H1 (cell line): ENCODE data around the gene PACS1. TPM values are rescaled to one million over a fixed set of nuclear protein-coding genes. Genes with fewer than 3 reads are reported as not detected.

Source experiments
- CTCF ChIA-PET: fragments of 300-600 bp; sonication (Branson Sonifier 250); formaldehyde crosslinking; loops from one replicate; lab custom pipeline; 2021; ENCODE audit not compliant: partially characterized antibody; lab: Charles Lee
- POLR2A ChIA-PET: fragments of 300-600 bp; sonication (Branson Sonifier 250); formaldehyde crosslinking; loops from one replicate; lab custom pipeline; 2021; ENCODE audit warnings: inconsistent platforms; ENCODE audit not compliant: partially characterized antibody; lab: Charles Lee
- DNase-seq, 2 experiments: peaks; one replicate each; pipeline versions ENCODE4 v3.0.0 to v3.0.0-alpha.2; 2010 to 2022; ENCODE audit warnings: low spot score in 2 of 2, low read depth in 1 of 2, mixed read lengths in 1 of 2
- FAIRE-seq: peaks from 2 replicates; lab custom pipeline; 2011; peaks lifted over from hg19 to GRCh38; lab: Jason Lieb, UNC
- H2AFZ ChIP-seq: 2 replicates; pipeline ENCODE4 v1.8.1; 2012; ENCODE audit warnings: low read length, inconsistent platforms
- H2AK5ac ChIP-seq: 2 replicates; pipeline ENCODE4 v1.6.1; 2013; ENCODE audit warnings: low read depth, low read length
- H2BK120ac ChIP-seq: replicated peaks from 2 replicates; pipeline ENCODE3; 2013; ENCODE audit warnings: low read depth, low read length, inconsistent platforms
- H2BK12ac ChIP-seq: 2 replicates; pipeline ENCODE4 v1.6.1; 2013; ENCODE audit warnings: low read depth, low read length
- H2BK15ac ChIP-seq: 2 replicates; pipeline ENCODE4 v1.6.1; 2013; ENCODE audit warnings: low read length
- H2BK20ac ChIP-seq: 2 replicates; pipeline ENCODE4 v1.6.1; 2013; ENCODE audit warnings: low read length
- H2BK5ac ChIP-seq: 2 replicates; pipeline ENCODE4 v1.6.1; 2013; ENCODE audit warnings: low read depth, low read length
- H3K14ac ChIP-seq: 2 replicates; pipeline ENCODE4 v1.6.1; 2013; ENCODE audit warnings: inconsistent platforms; ENCODE audit not compliant: insufficient read length
- H3K18ac ChIP-seq: 2 replicates; pipeline ENCODE4 v1.6.1; 2013; ENCODE audit warnings: low read length; ENCODE audit errors: extremely low read depth
- H3K23ac ChIP-seq: 2 replicates; pipeline ENCODE4 v1.6.1; 2013; ENCODE audit warnings: inconsistent platforms; ENCODE audit not compliant: insufficient read length
- H3K23me2 ChIP-seq: 2 replicates; pipeline ENCODE4 v1.6.1; 2013; ENCODE audit warnings: low read depth, low read length
- H3K27ac ChIP-seq: 2 replicates; pipeline ENCODE4 v1.6.1; 2011; ENCODE audit warnings: low read depth, low read length, inconsistent platforms
- H3K27me3 ChIP-seq, 4 experiments: replicated peaks in 1 of 4; 1 replicate in 1 of 4; 2 replicates in 3 of 4; pipeline versions ENCODE4 v1.6.1 to v1.8.1; 2011 to 2013; ENCODE audit warnings: low read length in 3 of 4, mild to moderate bottlenecking in 3 of 4, inconsistent platforms in 2 of 4, mixed read lengths in 2 of 4, moderate library complexity in 1 of 4; ENCODE audit not compliant: control insufficient read depth in 3 of 4, insufficient read depth in 3 of 4; ENCODE audit errors: extremely low read depth in 1 of 4
- H3K36me3 ChIP-seq, 4 experiments: 2 replicates each; pipeline versions ENCODE4 v1.6.1 to v1.8.1; 2011 to 2013; ENCODE audit warnings: mild to moderate bottlenecking in 4 of 4, low read length in 3 of 4, moderate library complexity in 2 of 4, control low read depth in 1 of 4, inconsistent platforms in 1 of 4; ENCODE audit not compliant: insufficient read depth in 4 of 4, control insufficient read depth in 2 of 4
- H3K4ac ChIP-seq: replicated peaks from 2 replicates; pipeline ENCODE3; 2013; ENCODE audit warnings: low read length, low read depth, mixed read lengths, inconsistent platforms; ENCODE audit not compliant: insufficient read length
- H3K4me1 ChIP-seq, 4 experiments: replicated peaks in 1 of 4; 1 replicate in 1 of 4; 2 replicates in 3 of 4; pipeline versions ENCODE4 v1.6.1 to v1.8.1; 2011 to 2013; ENCODE audit warnings: low read length in 3 of 4, inconsistent platforms in 2 of 4, mixed read lengths in 1 of 4; ENCODE audit not compliant: insufficient read depth in 4 of 4, control insufficient read depth in 3 of 4
- H3K4me2 ChIP-seq, 2 experiments: 2 replicates each; pipeline versions ENCODE4 v1.6.1 to v1.8.1; 2011 to 2013; ENCODE audit warnings: low read depth in 2 of 2, low read length in 2 of 2, control low read depth in 1 of 2, inconsistent platforms in 1 of 2, mild to moderate bottlenecking in 1 of 2; ENCODE audit not compliant: insufficient read depth in 1 of 2
- H3K4me3 ChIP-seq, 4 experiments: fragments of 200-600, 300-600 bp in 1 of 4; sonication (generic), shearing (Covaris generic), sonication (Bioruptor Twin) in 1 of 4; 2 replicates each; pipeline versions ENCODE4 v1.5.1 to v1.8.1; 2011 to 2016; ENCODE audit warnings: low read length in 4 of 4, low read depth in 3 of 4, control low read depth in 2 of 4, inconsistent platforms in 2 of 4, mild to moderate bottlenecking in 2 of 4, mixed read lengths in 1 of 4, moderate library complexity in 1 of 4; ENCODE audit not compliant: insufficient read depth in 2 of 4; ENCODE audit errors: extremely low read depth in 1 of 4
- H3K56ac ChIP-seq: replicated peaks from 2 replicates; pipeline ENCODE3; 2013; ENCODE audit warnings: low read depth, mild to moderate bottlenecking, mixed read lengths, low read length, inconsistent platforms; ENCODE audit not compliant: insufficient read length
- H3K79me1 ChIP-seq: 2 replicates; pipeline ENCODE4 v1.6.1; 2013; ENCODE audit warnings: low read depth, low read length, control low read depth
- H3K79me2 ChIP-seq, 2 experiments: 2 replicates each; pipeline versions ENCODE4 v1.6.1 to v1.8.1; 2012 to 2013; ENCODE audit warnings: low read length in 2 of 2, mild to moderate bottlenecking in 2 of 2, inconsistent platforms in 1 of 2; ENCODE audit not compliant: insufficient read depth in 2 of 2, control insufficient read depth in 1 of 2
- H3K9ac ChIP-seq, 4 experiments: replicated peaks in 1 of 4; 1 replicate in 1 of 4; 2 replicates in 3 of 4; pipeline versions ENCODE4 v1.6.1 to v1.8.1; 2011 to 2013; ENCODE audit warnings: low read depth in 3 of 4, low read length in 3 of 4, control low read depth in 2 of 4, mild to moderate bottlenecking in 2 of 4, moderate library complexity in 2 of 4, inconsistent platforms in 1 of 4; ENCODE audit errors: extremely low read depth in 1 of 4
- H3K9me3 ChIP-seq, 2 experiments: 2 replicates each; pipeline versions ENCODE4 v1.6.1 to v1.8.1; 2012 to 2013; ENCODE audit warnings: mild to moderate bottlenecking in 2 of 2, moderate library complexity in 2 of 2, control low read depth in 1 of 2, inconsistent platforms in 1 of 2, low read depth in 1 of 2, low read length in 1 of 2, mixed read lengths in 1 of 2; ENCODE audit not compliant: insufficient read depth in 2 of 2
- H4K20me1 ChIP-seq, 2 experiments: replicated peaks in 1 of 2; 2 replicates each; pipeline versions ENCODE3 to v1.8.1; 2011 to 2013; ENCODE audit warnings: inconsistent platforms in 2 of 2, low read length in 2 of 2, mild to moderate bottlenecking in 1 of 2; ENCODE audit not compliant: insufficient read depth in 2 of 2, control insufficient read depth in 1 of 2
- H4K5ac ChIP-seq: 2 replicates; pipeline ENCODE4 v1.6.1; 2013; ENCODE audit warnings: low read length, low read depth, mixed read lengths, inconsistent platforms; ENCODE audit not compliant: insufficient read length
- H4K8ac ChIP-seq: 2 replicates; pipeline ENCODE4 v1.8.0; 2013; ENCODE audit warnings: mild to moderate bottlenecking, moderate library complexity, low read length, inconsistent platforms; ENCODE audit not compliant: insufficient read depth; ENCODE audit errors: extremely low read depth
- H4K91ac ChIP-seq: replicated peaks from 2 replicates; pipeline ENCODE3; 2013; ENCODE audit warnings: low read length, mixed read lengths, inconsistent platforms; ENCODE audit not compliant: insufficient read length
- CHD1 ChIP-seq: IDR thresholded peaks from 2 replicates; pipeline ENCODE4 v1.6.1; 2012; ENCODE audit warnings: low read depth, low read length, improper control_type of control experiment
- HDAC6 ChIP-seq: IDR thresholded peaks from one replicate; pipeline ENCODE4 v1.7.1; 2012; ENCODE audit warnings: low read depth, mild to moderate bottlenecking, inconsistent platforms, low read length, moderate library complexity
- MAFK ChIP-seq: IDR thresholded peaks from 2 replicates; pipeline ENCODE4 v1.6.1; 2012; ENCODE audit warnings: low read depth, mild to moderate bottlenecking, improper control_type of control experiment, low read length
- PHF8 ChIP-seq: fragments of 200-600 bp; sonication (generic); conservative IDR thresholded peaks from 2 replicates; pipeline ENCODE4 v1.7.1; 2012; ENCODE audit warnings: low read depth, mild to moderate bottlenecking, inconsistent platforms, low read length, moderate library complexity
- TBP ChIP-seq: IDR thresholded peaks from 2 replicates; pipeline ENCODE4 v1.6.1; 2011; ENCODE audit warnings: low read depth, low read length, improper control_type of control experiment
- YY1 ChIP-seq: IDR thresholded peaks from 2 replicates; pipeline ENCODE4 v1.6.1; 2011; ENCODE audit warnings: low read depth, mild to moderate bottlenecking, low read length
- WGBS, 2 experiments: shearing (Covaris generic) in 1 of 2; methylation state at CpG; one replicate each; pipeline versions ENCODE4 v1.1.6 to v1.1.7; 2013 to 2015; ENCODE audit warnings: low lambda C conversion rate in 2 of 2, mixed read lengths in 2 of 2, inconsistent platforms in 1 of 2, low coverage in 1 of 2, missing lambda C conversion rate in 1 of 2; ENCODE audit not compliant: insufficient replicate concordance in 2 of 2, insufficient coverage in 1 of 2, insufficient read length in 1 of 2; ENCODE audit errors: extremely low coverage in 1 of 2, missing lambda C conversion rate in 1 of 2; 5-methylcytosine and 5-hydroxymethylcytosine counted together
- polyA plus RNA-seq, 7 experiments: library from polyadenylated mRNA; depleted of rRNA in 3 of 7; stranded (reverse) in 5 of 7; unstranded in 2 of 7; fragments of >200 nt in 5 of 7; fragments of 200-250 nt in 2 of 7; gene quantifications; 1 replicate in 5 of 7; 2 replicates in 1 of 7; 4 replicates in 1 of 7; pipeline versions ENCODE4 v1.2.1 to v1.2.3, GENCODE V29; 2011 to 2013; ENCODE audit warnings: missing spikeins in 2 of 7, mixed read lengths in 2 of 7
- total RNA-seq: library from RNA; stranded (reverse); fragmentation: NEBNext Ultra II Directional; extraction: Animal tissue kit (Norgen Biotek cat#: 25700); gene quantifications from 2 replicates; pipeline ENCODE4 v1.2.1, GENCODE V29; 2021

PACS1 gene
- total and polyA plus RNA-seq, 2 of the 8 experiments (the other 6 are each of a cell fraction or from before 2014, with no cell fraction given): 11.5 to 36.0 TPM

DNA sequence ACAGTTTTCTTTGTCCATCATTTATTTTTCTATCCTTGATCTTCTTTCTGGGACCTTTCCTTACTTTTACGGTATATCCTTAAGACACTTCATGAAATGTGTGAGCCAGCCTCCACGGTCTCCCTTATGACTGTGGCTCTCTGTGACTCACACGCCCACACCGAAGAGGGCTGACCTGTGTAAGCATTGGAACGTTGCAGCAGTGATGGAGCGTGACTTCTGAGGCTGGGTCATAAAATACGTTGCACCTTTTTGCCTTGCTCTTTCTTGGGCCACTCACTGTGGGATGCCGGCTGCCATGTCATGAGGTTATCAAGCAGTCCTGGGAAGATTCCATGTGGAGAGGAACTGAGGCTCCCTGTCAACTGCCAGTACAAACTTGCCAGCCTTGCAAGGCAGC lies 102.1 kb downstream of the PACS1 start:
- POLR2A ChIA-PET: no interaction called here
- H3K18ac ChIP-seq: no peak overlapping the region
- H2AK5ac ChIP-seq: no peak overlapping the region

More for the DNA sequence above, 102.1 kb downstream of the PACS1 start:
- H3K4me1 ChIP-seq: no peaks in the 10 kb centered on the region
- H3K79me1 ChIP-seq: no peaks in the 10 kb centered on the region
- no peak overlapping the region for H3K56ac ChIP-seq
- no peak for FAIRE-seq
- H3K4me2 ChIP-seq: no peak overlapping the region
- H3K23ac ChIP-seq: no peak overlapping the region
- no peaks in the 10 kb centered on the region for H3K9me3 ChIP-seq
- no peak overlapping the region for H3K4ac ChIP-seq
- H2AFZ ChIP-seq: no peak overlapping the region
- H3K4me3 ChIP-seq: no peak overlapping the region
- TF ChIP-seq CHD1 (no peak), HDAC6 (no peak), TBP (no peak), YY1 (no peak), MAFK (no peak), PHF8 (no peak)
- no peak for DNase-seq
- WGBS, 2 experiments: 93% methylated on average over 8 of the region's 8 CpGs; no CpG with 5 or more reads in 1 of the 2 experiments
- no peak overlapping the region for H4K91ac ChIP-seq
- no peak overlapping the region for H3K14ac ChIP-seq
- no peak overlapping the region for H3K27ac ChIP-seq
- H4K8ac ChIP-seq: peak overlapping the region; percentile 57; the same call in 1 of the 2 replicates
- H3K79me2 ChIP-seq: no peaks in the 10 kb centered on the region
- no peak overlapping the region for H3K9ac ChIP-seq
- no peak overlapping the region for H2BK12ac ChIP-seq
- peaks cover 1% of the 10 kb centered on the region in 2 experiments for H4K20me1 ChIP-seq
- no peak overlapping the region for H4K5ac ChIP-seq
- no peaks in the 10 kb centered on the region for H3K23me2 ChIP-seq
- H2BK5ac ChIP-seq: no peak overlapping the region
- CTCF ChIA-PET: no interaction called here
- no peak overlapping the region for H2BK15ac ChIP-seq
- no peak overlapping the region for H2BK120ac ChIP-seq
- no peaks in the 10 kb centered on the region for H3K27me3 ChIP-seq
- no peaks in the 10 kb centered on the region for H3K36me3 ChIP-seq
- no peak overlapping the region for H2BK20ac ChIP-seq
